ENCODE measurements around the gene ZNF217.
"Not testable (repeated sequence)": the region's sequence is repeated elsewhere in the genome, so short reads cannot be mapped to it uniquely, and the experiment has no call there.

The ZNF217 gene

DNA sequence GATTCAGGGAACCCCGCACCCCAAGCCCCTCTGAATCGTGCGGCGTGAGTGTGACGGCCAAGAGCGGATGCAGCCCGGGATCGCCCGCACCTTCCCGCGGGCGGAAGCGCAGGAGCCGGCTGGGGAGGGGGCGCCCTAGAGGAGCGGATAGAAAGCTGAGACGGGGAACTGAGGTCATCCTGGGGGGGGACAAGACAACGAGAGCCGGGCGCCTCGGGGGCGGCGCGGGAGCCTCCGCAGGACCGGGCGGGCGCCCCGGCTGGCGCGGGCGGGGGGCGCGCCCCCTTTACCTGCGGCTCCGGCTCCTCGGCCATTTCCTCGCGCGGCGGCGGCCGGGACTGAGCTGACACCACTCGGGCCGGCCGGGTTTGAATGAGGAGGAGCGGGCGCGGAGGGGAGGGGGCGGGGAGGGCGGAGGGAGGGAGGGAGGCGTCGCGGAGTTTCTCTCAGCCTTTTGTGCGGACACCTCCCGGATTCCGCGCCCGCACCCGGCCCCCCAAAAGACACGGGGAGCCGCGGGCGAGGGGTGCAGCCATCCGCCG lies at the start of gene ZNF217:
ZNF217 (minus strand) TSS at position 374 of the 542 bp plus-strand sequence. CDS start 11,013 bp downstream, outside the sequence.
- not testable (repeated sequence) for DNase-seq

DNA sequence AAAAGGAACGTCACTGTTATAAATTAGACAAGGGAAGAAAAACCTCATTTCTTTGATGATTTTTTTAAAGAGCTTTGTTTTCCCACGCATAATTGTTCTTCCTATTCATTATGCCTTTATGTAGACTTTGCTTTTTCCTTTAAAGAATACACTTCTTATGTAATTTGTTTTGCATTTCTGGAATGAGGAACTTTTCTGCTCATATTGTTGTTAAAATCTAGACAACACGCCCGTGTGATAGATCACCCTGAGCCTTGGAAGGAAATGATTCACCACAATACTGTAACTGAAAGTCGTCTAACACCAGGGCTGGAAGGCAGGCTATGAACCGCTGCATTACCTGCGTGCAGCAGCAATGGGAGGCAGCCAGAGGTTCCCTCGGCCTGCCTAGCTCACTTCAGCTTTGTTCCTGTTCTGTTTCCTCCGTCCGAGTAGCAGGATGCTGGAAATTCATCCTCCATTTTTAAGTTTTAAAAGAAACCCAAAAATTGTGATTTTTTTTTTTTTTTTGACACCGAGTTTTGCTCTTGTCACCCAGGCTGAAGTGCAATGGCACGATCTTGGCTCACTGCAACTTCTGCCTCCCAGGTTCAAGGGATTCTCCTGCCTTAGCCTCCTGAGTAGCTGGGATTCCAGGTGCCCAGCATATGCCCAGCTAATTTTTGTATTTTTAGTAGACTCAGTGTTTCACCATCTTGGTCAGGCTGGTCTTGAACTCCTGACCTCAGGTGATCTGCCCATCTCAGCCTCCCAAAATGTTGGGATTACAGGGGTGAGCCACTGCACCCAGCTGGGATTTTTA lies 49.6 kb upstream of the ZNF217 start:
- DNase-seq: no peak

DNA sequence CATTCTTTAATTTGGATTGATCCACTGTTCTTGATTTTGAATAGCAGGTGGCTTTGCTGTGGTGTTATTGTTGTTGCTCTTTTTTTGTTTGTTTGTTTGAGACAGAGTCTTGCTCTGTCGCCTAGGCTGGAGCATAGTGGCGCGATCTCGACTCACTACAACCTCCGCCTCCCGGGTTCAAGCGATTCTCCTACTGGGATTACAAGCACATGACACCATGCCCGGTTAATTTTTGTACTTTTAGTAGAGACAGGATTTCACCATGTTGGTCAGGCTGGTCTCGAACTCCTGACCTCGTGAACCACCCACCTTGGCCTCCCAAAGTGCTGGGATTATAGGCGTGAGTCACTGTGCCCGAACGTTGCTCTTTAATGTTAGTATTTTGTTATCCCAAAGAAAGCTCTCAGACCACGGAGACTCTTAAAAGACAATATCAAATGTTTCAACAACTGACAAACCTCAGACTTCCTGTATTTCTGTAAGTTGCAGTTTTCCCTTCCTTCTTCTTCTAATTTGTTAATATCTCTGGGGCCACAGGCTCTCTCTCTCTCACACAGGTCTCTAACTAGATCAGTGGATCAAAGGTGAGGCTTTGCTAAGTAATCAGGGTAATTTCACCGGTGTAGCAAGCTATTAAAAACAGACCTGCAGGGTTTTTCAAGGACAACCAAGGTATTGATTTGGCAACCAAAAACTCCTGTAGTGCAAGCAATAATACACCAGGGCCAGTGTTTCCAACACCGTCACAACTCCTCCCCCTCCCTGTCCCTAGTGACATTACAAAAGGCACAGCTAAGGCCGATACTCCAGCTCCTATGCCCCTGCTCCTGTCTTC lies 48.8 kb upstream of the ZNF217 start:
- DNase-seq: no peak

DNA sequence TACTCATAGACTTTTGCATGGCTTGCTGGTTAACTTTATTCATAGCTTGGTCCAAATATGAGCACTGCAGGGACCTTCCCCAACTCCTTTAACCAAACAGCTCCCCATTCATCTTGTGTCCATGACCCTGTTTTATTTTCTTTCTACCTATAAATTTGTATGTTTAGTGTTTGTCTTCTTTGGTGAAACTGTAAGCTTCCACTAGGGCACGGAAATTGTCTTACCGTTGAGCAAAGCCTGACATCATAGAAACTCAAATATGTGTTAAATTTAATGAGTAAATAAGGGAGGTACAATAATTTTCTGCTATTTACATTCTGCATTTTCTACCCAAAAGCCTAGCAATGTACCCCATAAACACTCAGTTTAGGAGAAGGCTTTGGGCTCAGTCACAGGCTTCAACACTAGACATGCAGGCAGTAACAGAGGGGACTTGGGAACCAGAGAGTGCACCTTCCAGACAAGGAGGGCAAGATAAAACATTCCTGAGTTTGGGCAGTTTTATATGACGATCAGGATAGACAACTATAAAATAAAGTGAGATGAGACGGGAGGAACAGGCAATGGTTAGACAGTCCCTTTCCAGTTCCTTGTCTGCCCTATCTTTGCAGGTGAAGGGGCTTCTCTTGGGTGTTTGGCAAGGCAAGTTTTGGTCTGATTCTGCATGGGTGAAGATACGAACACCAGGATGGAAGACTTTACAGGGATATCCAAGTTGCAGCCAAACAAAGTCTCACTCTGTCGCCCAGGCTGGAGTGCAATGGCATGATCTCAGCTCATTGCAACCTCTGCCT lies 46.2 kb upstream of the ZNF217 start:
- DNase-seq: no peak

DNA sequence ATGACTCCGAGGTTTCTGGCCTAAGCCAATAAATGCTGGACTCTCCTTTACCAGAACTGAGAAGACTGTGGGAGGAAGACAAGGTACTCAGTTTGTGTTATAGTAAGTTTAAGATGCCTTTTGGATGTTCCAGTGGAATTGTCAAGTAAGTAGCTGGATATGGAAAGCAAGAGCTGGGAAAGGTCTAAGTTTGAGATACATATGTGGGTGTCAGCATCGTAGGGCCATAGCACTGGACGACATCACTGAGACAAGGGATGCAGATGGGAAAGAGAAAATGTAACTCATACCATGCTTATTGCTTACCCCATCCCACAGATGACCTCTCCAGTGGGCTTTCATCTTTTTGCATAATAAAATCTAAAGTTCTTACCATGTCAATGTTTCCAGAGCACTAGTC lies 45.5 kb upstream of the ZNF217 start:
- no peak for DNase-seq

DNA sequence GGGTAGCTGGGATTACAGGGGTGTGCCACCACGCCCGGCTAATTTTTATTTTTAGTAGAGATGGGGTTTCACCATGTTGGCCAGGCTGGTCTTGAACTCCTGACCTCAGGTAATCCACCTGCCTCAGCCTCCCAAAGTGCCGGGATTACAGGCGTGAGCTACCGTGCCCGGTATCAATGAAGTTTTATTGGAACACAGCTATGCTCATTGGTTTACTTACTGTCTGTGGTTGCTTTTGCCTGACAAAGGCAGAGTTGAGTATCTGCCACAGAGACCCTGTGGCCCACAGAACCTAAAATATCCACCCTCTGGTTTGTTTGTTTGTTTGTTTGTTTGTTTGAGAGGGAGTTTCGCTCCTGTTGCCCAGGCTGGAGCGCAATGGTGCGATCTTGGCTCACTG lies 43.7 kb upstream of the ZNF217 start:
- DNase-seq: not testable (repeated sequence)

DNA sequence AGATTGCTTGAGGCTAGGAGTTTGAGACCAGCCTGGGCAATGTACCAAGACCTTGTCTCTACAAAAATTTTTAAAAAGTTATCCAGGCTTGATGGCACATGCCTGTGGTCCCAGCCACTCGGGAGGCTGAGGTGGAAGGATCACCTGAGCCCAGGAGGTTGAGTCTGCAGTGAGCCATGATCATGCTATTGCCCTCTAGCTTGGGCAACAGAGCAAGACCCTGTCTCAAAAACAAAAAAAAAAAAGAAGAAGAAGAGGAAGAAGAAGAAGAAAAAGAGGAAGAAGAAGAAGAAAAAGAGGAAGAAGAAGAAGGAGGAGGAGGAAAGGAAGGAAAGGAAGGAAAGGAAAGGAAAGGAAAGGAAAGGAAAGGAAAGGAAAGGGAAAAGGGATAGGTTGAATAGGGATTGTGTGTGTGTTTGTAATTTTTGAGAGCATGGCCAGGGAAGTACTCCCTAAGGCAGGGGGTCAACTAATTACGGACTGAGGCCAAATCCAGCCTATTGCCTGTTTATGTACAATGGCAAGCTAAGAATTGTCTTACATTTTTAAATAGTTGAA lies 43.0 kb upstream of the ZNF217 start:
- no peak for DNase-seq

DNA sequence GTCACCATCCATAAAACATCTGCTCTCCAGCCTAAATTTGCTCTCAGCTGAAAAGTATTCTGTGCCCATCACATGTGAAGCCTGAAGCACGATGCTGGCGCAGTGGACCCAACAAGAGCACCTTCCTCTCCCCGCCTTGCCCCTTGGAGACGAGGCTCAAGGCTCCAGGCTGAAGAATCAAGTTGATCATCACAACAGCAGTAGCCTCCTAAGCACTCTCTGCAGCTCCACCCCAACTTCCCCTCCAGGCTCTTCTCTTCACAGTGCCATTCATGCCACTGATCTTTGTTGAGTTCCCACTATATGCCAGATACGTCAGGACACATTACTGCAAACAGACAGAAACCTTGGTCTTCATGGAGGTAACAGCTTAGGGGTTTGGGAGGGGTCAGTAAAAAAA lies 41.6 kb upstream of the ZNF217 start:
- DNase-seq: no peak

DNA sequence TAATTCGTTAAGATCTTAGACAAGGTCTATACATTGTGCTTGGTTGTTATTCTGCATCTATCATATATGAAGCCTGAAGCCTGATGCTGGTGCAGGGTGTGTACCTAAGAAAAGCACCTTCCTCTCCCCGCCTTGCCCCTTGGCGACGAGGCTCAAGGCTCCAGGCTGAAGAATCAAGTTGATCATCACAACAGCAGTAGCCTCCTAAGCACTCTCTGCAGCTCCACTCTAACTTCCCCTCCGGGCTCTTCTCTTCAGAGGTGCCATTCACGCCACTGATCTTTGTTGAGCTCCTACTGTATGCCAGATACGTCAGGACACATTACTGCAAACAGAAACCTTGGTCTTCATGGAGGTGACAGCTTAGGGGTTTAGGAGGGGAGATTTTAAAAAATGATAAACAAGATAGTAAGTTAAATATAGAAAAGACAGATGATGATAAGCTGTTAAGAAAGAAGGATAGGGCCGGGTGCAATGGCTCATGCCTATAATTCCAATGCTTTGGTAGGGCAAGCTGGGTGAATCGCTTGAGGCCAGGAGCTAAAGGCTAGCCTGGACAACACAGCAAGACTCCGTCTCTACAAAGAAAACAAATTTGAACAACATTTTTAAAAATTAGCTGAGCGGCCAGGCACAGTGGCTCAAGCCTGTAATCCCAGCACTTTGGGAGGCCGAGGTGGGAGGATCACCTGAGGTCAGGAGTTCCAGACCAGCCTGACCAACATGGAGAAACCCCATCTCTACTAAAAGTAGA lies 38.4 kb upstream of the ZNF217 start:
- DNase-seq: no peak

DNA sequence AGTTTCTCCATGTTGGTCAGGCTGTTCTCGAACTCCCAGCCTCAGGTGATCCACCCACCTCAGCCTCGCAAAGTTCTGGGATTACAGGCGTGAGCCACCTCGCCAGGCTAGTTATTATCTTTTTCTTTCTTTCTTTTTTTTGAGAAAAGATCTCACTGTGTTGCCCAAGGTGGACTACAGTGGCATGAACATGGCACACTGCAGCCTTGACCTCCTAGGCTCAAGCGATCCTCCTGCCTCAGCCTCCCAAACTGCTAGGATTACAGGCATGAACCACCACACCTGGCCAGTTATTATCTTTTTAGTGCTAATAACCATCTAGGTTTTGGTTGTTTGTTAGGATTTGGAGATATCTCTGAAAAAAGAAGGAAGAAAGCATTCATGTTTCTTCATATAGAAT lies 35.8 kb upstream of the ZNF217 start:
- DNase-seq: no peak

DNA sequence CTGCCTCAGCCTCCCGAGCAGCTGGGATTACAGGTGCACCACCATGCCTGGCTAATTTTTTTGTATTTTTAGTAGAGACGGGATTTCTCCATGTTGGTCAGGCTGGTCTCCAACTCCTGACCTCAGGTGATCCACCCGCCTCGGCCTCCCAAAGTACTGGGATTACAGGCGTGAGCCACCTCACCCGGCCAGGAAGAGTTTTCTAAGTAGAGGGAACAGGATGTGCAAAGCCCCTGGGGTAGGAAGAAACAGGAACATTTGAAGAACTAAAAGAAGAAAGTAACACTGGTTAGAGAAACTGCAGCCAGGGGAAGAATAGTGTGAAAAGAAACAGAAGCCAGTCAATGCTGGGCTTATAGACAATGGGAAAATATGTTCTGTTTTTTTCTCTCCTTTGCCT lies 35.1 kb upstream of the ZNF217 start:
- not testable (repeated sequence) for DNase-seq

DNA sequence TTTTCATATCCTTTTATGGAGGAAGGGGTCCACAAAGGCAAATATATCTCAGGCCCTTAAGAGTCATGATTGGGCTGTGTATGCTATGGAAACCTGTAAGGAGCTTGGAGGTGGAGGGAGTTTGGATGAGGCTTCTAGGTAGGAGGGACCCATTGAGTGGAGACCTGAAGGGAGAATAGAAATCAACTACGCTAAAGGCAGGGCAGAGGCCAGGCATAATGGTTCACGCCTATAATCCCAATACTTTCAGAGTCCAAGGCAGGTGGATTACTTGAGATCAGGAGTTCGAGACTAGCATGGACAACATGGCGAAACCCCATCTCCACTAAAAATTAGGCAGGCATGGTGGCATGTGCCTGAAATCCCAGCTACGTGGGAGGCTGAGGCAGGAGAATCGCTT lies 34.4 kb upstream of the ZNF217 start:
- no peak for DNase-seq

DNA sequence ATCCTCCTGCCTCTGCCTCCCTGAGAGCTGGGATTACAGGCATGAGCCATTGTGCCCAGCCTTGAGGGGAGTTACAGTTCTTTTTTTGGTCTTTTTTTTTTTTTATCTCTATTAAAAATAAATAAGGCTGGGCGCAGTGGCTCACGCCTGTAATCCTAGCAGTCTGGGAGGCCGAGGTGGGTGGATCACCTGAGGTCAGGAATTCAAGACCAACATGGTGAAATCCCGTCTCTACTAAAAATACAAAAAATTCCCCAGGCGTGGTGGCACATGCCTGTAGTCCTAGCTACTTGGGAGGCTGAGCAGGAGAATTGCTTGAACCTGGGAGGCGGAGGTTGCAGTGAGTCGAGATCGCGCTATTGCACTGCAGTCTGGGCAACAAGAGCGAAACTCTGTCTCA lies 33.4 kb upstream of the ZNF217 start:
- DNase-seq: not testable (repeated sequence)

DNA sequence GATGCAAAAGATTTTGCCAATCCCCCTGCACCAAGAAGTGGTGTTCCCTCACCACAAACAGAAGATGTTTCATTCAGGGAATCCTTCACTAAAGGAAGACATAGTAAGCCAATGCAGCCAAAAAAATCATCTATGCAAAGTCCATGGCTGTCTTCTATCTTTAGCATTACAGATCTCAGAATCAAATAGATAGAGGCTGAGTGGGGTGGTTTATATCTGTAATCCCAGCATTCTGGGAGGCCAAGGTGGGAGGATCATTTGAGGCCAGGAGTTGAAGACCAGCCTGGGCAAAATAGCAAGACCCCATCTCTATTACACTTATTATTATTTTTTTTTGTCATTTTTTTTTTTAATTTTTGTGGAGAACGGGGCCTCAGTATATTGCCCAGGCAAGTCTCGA lies 32.9 kb upstream of the ZNF217 start:
- no peak for DNase-seq

DNA sequence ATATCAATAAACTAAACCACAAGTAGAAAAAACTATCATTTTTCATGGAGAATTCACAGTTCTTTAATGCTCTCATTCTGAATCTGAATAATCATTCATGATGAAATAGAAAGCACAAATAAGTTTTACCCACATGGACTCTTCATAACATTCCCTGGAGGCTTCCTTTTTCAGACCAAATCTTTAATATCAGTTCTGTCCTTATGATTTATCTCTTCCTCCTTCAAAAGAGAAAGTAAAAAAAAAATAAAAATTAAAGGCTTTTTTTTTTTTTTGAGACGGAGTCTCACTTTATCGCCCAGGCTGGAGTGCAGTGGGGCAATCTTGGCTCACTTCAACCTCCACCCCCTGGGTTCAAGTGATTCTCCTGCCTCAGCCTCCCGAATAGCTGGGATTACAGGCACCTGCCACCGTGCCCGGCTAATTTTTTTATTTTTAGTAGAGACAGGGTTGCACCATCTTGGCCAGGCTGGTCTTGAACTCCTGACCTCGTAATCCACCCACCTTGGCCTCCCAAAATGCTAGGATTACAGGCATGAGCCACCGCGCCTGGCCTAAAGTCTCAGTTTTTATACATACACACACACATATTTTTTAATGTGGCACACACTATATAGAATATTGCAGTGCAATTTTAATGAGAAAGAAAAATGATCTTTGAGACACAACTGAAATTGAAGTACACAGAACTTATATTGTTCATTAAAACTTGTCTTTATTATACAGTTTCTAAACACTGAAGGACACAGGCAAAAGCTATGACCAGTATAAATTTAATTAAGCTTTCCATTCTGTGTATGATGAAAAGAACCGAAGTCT lies 31.9 kb upstream of the ZNF217 start:
- DNase-seq: no peak

DNA sequence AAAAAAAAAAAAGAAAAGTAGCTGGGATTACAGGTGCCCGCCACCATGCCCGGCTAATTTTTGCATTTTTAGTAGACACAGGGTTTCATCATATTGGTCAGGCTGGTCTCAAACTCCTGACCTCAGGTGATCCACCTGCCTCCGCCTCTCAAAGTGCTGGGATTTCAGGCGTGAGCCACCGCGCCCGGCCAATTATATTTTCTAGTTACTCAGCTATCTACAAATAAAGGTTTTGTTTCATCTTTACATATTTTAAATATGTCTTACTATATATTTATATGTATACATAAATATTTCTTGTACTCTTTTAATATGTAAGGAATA lies 31.2 kb upstream of the ZNF217 start:
- not testable (repeated sequence) for DNase-seq

DNA sequence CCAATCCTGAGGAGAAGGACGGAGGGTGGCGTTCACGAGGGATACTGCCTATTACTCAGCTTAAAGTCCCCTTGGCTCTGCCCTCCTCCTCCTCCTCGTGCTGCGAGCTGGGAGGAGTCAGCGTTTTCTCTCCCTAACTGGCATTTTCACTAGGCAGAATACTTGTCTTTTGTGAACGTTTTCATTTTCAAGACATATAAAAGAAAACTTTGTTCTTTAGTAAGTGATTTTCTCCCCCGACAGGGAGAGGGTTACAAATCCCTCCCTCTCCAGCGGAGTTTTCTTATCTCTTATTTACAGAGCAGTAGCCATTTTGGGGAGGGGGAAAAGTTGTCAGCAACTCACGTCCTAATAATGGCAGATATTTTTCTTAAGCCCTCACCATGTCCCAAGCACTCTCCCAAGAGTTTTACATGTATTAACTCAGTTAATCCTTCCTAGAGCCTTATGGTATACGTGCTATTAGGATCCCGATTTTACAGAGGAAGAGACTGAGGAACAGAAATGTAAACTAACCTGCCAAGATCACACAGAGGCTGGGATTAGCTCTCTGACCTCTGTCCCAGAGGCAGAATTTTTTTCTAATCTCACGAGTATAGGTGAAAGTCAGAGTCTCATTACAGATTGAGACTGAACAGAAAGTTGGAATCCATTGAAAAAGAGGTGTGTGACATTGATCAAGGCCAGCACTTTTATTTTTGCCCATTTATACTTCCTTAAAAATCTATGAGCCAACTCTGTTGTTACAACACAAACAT lies 30.0 kb upstream of the ZNF217 start:
- DNase-seq: no peak

DNA sequence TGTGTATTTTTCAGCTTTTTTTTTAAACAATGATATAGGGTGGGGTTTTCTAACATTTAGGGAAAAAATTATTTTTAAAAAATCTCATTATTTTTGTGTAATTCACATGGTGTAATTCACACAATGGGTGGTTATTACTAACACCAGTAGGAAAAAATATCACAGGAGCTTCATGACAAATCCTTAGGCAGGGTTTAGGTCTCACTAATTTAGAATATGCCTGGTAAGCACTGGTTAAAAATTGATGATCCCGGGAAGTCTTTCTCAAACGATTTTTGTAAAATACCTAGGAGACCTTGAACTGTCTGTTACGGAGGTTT lies 29.5 kb upstream of the ZNF217 start:
- DNase-seq: no peak

DNA sequence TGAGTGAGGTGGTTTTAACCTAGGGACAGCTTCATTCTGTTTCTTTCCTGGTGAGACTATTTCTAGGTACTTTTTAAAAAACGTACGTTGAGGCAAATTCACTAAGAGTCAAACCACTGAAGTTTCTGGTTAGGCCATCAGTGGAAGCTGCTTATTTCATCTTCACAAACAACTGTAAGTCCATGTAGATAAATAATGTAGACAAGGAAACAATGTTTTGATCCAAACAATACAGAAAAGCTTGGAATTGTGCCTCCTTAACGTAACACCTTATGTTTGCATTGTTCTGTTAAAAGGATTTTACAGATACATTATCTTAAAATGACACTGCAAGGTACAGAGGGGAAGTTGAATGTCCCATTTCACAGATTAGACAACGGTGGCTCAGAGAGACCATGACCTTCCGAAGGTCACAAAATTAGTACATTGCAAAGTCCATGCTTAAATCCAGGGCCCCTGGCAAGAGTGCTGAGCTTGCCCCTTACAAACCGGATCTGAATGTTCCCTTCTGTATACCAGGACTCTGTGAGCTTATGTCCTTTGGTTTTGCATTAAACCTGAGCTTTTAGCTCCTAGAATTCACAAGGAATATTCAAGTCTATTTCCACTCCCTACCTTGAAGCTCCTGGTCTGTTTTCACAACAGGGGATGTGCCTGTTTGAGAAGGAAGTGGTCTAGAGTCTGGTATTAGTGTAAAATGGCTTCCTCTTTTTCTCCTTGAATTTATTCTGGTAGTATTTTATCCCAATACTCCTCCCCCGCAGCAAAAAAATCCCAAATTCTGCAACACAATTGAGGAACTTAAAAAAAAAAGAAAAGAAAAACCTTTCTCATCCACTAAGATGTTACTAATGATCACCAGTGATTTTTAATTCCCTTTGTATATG lies 28.9 kb upstream of the ZNF217 start:
- DNase-seq: no peak
